ENCODE measurements around the gene CMTM2.

DNA sequence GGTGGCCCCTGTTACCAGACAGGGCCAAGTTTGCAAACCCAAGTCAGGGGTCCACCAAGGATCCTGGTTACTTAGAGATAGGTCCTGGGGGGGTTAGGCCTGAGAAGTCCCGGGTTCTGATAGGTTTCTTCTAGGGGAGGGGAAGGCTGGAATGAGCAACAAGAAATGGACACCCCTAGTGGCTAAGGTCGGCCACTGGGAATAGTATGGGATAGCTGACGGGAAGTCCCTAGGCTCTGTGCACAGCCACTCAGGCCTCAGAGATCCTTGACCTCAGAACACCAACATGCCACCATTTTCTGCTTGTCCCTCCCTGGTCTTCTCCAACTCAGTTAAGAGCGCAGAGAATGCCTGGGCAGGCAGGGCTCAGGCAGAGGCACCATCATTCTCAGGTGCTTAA, 42.7 kb upstream of the CMTM2 start:
- TF ChIP-seq, protein P1, sequence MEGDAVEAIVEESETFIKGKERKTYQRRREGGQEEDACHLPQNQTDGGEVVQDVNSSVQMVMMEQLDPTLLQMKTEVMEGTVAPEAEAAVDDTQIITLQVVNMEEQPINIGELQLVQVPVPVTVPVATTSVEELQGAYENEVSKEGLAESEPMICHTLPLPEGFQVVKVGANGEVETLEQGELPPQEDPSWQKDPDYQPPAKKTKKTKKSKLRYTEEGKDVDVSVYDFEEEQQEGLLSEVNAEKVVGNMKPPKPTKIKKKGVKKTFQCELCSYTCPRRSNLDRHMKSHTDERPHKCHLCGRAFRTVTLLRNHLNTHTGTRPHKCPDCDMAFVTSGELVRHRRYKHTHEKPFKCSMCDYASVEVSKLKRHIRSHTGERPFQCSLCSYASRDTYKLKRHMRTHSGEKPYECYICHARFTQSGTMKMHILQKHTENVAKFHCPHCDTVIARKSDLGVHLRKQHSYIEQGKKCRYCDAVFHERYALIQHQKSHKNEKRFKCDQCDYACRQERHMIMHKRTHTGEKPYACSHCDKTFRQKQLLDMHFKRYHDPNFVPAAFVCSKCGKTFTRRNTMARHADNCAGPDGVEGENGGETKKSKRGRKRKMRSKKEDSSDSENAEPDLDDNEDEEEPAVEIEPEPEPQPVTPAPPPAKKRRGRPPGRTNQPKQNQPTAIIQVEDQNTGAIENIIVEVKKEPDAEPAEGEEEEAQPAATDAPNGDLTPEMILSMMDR (IDR thresholded peaks at IDR 0.05), result no peak
- TF ChIP-seq POLR2AphosphoS5 (IDR thresholded peaks at IDR 0.05; ENCODE audit: insufficient read depth in 1 of 2, low read depth in 1 of 2), result no peak
